RPMI8226 (cell line): Measurements from ENCODE around the gene GNG13.

Source experiments
- DNase-seq: peaks from one replicate; pipeline ENCODE4 v3.0.0-alpha.2; 2015

GNG13 gene

DNA sequence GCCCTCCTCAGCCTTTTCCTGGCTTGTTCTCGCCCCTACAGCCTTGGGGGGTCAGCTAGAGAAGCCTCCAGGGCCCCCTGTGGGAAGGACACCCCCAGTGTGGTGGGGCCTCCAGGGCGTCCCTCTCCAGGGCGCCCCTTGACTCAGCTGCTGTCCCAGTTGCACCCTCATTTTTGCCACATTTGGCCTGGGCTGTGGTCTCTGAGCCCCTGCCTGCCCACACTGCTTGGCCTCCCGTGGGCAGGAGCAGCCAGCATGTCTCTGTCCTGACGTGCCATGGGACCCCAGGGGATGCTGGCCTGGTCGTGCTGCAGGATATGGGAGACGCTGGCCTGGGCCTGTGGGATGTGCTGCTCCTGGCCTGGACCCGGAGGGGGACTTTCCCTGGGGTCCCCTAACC lies 7.1 kb downstream of the GNG13 start:
- no peak for DNase-seq

DNA sequence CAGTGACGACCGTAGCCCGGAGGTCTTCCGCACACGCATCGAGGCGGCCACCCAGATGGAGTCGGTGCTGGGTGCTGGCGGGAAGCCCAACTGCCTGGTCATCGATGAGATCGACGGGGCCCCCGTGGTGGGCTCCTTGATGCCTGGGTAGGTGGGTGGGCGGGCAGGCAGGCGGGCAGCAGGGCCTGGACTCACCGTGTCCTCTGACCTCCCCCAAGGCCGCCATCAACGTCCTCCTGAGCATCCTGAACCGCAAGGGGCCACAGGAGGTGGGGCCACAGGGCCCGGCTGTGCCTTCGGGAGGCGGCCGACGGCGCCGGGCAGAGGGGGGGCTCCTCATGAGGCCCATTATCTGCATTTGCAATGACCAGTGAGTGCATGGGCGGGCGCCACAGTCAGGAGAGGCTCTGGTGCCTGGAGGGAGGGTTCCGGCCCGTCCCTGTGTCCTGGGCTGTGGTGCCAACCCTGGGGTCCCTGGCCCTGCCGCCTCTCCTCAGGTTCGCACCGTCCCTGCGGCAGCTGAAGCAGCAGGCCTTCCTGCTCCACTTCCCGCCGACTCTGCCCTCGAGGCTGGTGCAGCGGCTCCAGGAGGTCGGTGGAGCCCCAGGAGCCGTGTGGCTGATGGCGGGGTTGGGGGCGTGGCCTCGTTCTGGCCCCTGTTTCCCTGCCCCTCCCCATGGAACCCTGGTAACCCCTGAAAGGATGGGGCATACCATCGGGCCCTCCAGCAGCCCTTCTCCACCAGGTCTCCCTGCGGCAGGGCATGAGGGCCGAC lies 8.1 kb downstream of the GNG13 start:
- DNase-seq = no peak

DNA sequence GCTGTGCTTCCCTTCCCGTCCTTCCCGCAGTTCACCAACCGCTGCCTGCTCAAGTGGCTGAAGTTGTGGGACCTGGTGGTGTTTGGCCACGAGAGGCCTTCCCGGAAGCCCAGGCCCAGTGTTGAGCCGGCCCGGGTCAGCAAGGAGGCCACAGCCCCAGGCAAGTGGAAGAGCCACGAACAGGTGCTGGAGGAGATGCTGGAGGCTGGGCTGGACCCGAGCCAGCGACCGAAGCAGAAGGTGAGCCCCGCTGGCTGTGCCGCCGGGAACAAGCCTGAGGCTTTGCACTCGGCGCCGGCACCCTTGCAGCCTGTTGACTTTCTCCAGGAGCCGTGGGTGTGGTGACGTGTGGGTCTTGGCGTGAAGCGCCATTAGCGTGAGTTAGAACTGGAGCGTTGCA lies 9.4 kb downstream of the GNG13 start:
- no peak for DNase-seq

DNA sequence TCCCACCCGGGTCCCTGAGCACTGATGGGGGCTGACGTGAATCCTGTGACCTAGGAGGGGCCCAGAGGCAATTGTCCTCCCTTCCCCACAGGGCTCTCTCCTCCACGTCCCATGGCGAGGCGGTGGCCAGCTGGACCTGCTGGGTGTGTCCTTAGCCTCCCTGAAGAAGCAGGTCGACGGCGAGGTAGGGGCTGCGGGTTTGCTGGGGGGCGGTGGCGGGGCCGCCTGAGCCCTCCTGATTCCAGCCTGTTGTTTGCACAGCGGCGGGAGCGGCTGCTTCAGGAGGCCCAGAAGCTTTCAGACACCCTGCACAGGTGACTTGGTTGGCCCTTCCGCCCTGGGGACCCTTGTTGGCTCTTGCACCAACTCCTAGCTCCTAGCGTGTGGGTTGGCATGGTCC lies 10.4 kb downstream of the GNG13 start:
- DNase-seq = no peak

DNA sequence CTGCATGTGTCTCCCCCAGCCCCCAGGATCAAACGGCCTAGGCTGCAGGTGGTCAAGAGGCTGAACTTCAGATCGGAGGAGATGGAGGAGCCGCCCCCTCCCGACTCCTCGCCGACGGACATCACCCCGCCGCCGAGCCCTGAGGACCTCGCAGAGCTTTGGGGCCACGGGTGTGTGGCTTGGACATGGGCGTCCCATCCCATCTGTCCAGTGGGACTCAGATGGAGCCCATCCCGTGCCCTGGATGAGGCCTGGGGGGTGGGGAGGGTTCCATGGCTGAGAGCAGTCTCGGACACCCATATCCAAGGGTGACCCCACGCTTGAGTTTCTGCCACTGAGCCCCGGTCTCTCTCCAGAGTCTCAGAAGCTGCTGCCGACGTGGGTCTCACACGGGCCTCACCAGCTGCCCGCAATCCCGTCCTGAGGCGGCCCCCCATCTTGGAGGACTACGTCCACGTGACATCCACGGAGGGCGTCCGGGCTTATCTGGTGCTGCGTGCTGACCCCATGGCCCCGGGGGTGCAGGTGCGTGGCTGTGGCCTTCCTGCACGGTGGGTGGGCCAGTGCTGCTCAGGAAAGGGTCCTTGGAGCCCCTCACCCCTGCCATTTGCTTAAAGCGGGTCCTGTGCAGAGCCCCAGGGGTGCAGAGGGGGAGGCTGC lies 11.2 kb downstream of the GNG13 start:
- DNase-seq = no peak

DNA sequence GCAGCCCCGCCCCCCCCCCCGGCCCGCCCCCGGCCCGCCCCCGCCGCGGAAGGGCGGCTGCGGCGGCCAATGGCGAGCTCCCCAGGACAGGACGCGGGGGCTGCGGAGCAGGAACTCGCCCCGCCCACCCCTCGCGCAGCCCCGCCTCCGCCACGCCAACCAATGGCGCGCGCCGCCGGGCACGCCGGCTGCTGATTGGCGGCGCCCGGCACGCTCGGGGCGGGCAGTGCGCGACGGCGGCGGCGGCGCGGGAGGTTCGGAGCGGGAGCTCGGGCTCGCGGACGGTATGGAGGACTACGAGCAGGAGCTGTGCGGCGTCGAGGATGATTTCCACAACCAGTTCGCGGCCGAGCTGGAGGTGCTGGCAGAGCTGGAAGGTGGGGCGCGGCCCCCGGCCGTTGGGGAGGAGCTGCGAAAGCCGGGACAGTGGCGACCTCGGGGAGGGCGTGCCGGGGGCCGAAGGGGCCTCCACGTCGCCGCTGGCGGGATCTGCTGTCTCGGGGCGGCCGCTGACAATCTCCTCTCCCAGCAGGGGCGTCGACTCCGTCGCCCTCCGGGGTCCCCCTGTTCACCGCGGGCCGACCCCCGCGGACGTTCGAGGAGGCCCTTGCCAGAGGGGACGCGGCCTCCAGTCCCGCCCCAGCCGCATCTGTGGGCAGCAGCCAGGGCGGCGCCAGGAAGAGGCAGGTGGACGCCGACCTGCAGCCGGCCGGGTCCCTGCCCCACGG lies 12.0 kb downstream of the GNG13 start, which contains the start of gene CHTF18:
Gene CHTF18 (plus strand): TSS at position 222 of the 728 bp plus-strand sequence. CDS start 65 bp downstream, at position 287.
- peak; percentile 97 for DNase-seq

DNA sequence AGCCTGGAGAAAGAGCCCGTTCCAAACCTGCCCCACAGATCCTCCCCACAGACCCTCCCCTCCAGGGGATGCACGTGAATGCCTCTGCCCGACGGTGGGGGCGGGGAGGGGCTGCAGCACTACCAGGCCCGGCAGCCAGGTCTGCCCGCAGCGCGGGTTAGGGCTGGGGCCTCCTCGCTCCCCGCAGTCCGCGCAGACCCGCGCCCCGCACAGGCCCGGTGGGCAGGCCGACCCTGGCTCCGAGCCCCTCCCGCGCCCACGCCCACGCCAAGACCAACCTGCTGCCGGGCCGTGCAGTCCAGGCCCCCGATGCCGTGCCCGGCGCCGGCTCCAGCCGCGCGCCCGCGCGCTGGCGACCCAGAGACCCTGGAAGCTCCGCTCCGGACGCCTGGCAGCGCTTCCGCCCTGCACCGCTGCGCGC lies 12.5 kb downstream of the GNG13 start, which contains the start of gene RPUSD1:
Gene RPUSD1 (minus strand): TSS at position 404 of the 421 bp plus-strand sequence. CDS start 644 bp downstream, outside the sequence.
- DNase-seq = peak; percentile 47

DNA sequence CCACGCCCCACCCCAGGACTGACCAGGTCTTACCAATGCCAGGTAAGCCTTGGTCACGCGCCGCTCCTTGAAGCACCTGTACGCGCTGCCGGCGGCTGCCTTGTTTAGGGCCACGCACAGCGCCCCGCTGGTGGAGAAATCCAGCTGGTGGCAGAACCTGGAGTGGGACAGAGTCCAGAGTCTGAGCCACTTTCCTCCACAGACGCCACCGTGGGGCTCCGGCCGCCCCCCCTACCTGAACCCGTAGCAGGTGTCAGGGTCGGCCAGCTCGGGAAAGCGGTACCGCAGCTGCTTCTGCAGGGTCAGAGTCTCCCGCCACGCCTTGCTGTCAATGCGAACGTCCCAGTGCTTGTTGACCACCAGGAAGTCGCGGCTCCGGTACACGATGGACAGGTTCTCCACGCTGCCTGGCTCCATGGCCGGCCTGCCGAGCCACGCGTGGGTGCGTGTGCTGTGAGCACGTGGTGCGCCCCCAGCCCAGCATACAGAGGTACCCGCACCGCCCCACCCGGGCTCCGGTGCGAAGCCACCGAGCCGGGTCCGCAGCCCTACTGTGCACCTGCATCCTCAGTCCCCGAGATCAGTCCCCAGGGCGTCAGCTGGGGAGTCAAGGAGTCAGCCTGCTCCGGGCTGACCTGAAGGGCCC lies 13.1 kb downstream of the GNG13 start:
- peak; percentile 43 for DNase-seq

DNA sequence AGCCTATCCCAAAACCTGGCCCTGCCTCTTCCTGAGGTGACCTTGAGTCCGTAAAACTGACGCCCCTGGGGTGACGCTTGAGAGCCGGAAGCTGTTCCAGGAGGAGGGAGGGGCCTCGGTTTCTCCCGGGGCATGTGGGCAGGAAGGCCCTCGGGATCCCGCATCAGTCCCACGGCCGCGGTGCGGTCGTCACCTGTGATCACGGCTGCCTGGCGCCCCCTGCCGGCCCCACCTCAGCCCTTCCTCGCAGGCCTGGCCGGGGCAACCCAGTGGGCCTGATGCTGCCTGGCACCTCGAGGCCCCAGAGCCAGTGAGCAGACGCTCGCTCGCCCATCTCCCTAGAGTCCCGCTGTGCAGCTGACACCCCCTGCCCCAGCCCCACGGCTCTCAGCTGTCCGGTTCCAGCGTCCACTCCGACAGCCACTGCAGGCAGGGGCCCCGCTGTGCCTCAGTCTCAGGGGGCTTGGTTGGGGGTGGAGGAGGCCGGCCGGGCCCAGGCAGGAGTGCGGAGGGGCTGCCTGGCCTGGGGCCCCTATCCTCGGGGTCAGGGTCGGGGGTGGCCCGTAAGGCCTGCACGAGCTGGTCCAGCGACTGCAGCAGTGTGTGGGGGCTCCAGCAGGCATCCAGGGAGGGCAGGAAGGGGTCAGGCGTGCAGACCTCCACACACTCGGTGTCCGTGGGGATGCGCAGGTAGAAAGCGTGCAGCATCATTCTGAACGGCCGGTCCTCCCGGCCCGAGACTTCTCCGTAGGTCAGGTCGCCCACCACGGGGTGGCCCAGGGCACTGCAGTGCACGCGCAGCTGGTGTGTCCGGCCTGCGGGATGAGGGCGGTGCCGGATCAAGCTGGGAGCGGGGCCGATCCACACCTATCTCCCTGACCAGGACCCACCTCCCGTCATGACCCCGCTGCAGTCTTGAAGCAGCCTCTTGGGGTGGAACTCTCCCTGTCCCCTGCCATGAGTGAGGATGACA lies 14.7 kb downstream of the GNG13 start:
- DNase-seq = peak; percentile 69

DNA sequence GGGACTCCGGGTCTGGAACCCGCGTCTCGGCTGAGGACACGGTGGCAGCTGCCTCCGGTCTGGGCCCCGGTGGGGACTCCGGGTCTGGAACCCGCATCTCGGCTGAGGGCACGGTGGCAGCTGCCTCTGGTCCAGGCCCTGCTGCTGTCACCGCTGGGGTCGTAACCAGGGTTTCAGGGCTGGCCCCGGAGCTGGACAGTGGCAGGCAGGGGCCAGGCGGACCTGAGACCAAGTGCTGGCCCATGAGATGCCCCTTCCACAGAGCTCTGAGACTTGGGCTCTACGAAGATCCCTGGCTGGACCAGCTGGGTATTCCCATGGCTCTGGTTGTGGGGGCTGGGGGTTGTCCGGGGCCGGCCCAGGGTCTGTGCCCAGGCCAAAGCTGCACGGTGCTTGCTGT lies 16.1 kb downstream of the GNG13 start:
- no peak for DNase-seq

DNA sequence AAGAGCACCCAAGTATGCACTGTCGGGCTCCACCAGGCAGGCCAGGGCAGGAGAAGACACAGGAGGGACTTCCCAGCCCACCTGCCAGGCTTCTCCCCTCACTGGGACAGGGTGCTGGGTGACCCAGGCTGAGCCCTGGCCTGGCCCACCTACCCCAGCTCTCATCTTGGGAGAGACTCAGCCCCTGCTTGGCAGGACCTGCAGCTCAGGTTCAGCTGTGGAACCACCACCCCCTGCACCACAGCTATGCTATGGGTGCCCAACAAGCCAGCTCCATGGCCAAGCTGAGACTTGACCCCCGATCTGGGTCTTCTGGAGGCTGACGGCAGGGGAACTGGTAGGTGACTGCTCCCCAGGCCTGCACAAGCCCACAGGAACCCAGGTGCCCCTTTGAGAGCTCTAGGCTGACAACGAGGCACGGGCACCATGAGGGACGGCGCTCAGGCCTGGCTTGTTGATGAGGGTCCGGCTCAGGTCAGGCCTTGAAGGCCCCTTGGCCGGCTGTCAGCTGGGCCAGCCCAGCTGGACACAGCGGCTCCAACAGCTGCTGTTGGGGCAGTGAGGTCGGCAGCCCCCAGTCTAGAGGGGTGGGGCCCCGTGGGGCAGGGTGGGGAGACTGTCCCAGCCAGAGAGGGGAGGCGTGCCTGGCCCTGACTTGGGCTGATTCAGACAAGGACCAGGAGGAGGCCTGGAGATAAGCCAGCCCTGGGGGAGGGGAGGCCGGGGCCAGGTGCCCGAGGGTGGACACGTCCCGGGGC lies 17.0 kb downstream of the GNG13 start:
- no peak for DNase-seq

DNA sequence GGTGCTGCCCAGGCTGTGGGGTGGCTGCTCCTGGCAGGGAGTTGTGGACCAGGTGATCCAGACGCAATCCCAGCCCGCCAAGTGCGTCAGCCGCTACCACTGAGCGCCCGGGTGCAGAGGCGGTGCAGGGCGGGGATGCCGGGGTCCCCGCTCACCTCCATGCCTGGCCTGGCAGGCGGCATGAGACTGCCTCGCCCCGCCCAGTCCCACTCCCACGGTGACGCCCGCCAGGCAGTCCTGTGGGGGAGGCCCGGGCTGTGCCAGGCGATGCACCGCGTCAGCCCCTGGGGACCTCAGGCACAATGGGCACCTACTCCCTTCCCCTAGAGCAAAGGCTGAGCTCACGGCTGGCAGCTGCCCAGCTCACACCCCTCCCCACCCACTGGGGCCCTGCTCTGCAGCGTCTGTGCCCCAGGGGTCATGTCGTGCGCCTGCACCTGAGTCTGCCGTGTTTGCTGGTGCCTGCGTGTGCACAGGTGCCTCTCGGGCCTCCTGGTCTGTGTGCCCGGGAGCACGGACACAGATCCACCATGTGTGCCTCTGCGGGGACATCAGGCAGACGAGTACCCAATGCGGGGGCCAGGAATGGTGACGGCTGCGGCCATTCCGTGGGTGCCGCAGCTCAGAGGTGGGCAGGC lies 17.6 kb downstream of the GNG13 start:
- peak; percentile 91 for DNase-seq

DNA sequence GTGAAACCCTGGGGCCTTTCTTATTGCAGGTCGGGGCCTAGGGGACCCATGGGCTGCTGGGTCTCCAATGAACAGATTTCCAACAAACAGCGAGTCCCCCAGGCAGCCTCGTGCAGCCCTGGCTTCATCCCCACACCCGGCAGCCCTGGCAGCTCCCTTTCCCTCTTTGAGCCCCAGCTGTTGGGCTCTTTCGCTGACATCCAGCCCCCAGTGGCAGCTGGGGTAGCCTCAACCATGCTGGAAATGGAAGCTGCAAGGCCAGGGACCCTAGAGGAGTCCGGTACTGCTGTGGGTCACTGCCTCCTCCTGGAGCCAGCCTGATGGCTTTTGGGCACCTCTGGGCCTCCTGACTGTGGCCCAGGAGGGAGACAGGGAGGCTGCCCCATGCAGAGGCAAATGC lies 18.3 kb downstream of the GNG13 start:
- DNase-seq = no peak

DNA sequence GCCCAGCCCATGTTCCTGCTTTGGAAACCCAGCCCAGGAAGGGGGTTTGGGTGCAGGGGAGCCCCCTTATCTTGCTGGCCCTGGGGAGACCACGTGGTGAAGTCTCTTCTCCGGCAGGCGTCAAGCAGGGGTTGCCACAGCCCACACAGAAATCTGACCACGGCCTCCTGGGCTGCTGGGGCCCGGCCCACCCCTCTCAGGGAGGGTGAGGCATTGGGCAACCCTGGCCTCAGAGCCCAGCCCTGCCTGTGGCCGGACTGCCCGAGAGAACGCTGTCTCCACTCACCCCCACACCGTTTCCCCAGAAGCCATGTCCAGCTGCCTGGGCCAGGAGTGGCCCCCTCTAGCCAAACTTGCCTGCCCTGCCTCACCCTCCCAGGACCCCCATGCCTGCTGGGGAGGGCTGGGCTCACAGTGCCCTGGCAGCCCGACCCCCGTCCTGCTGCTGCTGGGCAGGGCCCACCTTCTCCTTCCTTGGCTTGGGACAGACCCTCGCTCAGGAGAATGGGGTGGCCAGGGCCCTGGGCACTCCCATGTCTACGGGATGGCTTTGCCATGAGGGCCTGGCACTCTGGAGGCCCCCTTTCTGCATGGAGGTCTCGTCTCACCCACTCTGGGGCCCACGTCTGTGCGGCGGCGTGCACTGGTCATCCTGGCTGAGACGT lies 19.1 kb downstream of the GNG13 start:
- DNase-seq = no peak

DNA sequence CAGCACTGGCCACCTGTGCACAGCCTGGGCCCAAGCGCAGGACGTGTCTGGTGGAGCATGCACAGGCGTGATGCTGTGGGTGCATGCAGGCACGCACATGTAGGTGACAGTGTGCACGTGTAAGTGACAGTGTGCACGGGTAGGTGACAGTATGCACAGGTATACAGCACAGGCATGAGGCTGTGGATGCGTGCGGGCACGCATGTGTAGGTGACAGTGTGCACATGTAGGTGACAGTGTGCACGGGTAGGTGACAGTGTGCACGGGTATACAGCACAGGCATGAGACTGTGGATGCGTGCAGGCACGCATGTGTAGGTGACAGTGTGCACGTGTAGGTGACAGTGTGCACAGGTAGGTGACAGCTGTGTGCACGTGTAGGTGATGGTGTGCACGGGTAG lies 20.2 kb downstream of the GNG13 start:
- DNase-seq = no peak

DNA sequence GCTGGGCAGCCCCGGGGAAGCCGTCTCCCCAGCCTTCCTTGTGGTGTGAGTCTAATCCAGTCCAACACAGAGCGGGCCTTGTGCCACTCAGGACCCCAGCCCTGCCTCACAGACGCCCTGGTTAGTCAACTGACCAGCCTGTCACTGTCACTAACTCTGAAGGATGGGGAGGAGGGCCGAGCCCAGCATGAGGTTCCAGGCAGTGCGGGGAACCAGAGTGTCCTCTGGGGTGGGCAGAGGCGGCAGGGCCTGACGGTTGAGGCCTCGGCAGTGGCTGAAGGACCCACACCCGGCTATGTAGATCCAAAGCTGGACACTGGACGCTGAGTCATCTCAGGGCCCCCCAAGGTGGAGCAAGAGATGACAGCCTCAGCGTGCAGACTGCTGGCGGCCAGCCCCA lies 21.0 kb downstream of the GNG13 start:
- no peak for DNase-seq

DNA sequence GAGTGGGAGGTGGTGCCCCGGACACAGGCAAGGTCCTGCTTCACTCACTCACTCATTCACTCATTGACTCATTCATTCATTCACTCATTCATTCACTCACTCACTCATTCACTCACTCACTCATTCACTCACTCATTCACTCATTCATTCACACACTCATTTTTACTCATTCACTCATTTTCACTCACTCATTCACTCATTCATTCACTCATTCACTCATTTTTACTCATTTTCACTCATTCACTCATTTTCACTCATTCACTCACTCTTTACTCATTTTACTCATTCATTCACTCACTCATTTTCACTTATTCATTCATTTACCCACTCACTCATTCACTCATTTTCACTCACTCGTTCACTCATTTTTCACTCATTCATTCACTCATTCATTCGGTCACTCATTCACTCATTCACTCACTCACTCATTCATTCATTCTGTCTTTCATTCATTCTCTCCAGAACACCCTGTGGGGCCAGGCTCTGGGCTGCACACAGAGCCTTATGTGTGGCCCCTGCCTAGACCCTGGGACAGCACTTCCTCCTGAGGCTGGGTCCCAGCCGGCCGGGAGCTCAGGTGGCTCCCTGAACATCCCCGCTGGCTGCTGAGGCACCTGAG lies 21.5 kb downstream of the GNG13 start:
- no peak for DNase-seq

DNA sequence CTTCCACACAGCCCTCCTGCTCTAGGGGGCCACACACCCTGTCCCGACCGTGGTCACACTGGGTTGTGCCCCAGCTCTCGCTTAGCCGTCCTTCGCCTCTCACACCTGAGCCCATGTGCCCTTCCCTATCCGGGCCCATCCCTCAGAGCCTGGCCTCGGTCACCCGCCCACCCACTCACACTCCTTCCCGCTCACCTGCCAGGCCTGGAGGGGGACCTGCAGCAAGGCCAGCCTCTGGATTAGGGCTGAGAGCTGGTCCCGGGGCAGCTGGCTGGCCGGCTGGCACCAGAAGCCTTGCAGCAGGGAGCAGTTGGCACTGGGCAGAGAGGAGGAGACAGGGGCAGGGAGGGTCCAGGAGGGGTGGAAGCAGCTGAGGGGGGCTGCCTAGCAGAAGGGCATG lies 22.1 kb downstream of the GNG13 start:
- DNase-seq = no peak

DNA sequence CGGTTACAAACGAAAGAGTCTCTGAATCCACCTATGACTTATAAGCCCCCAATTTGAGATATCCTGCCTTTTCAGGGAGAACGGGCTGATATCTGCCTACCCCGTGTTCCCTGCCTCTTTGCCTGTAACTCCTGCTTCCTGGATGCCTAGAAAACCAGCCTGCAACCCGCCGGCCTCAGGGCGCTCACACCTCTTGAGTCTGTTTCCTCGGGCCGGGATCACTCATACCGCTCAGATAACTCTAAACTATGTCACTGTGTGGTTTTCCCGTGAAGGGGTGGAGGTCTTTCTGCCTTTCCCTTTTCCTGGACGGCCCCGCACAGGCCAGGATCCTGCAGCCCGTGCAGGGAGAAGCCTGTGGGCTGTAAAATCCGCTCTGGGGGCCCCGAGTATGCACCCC lies 22.7 kb downstream of the GNG13 start:
- no peak for DNase-seq

DNA sequence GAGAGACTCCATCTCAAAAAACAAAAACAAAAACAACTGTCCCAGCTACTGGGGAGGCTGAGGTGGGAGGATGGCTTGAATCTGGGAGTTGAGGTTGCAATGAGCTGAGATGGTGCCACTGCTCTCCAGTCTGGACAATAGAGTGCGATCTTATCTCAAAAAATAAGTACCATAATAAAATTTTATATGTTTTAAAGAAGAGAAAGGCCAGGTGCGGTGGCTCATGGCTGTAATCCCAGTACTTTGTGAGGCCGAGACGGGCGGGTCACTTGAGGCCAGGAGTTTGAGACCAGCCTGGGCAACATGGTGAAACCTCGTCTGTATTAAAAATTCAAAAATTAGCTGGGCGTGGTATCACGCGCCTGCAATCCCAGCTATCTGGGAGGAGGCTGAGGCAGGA lies 23.7 kb downstream of the GNG13 start:
- no peak for DNase-seq
